Activated CD4-positive, alpha-beta T cell treated with anti-CD3 and anti-CD28 coated beads, Interleukin-2, amount 10 ng/mL, durations not matched to agents 24 days and 14 days (primary cell): ENCODE results near the gene SLC1A7. TPM values are rescaled to one million over a fixed set of nuclear protein-coding genes. Genes with fewer than 3 reads are reported as not detected.
A peak's percentile ranks its signal among the peaks of the same experiment; 100 is the strongest.

Experiments
- DNase-seq: peaks from one replicate; pipeline ENCODE4 v3.0.0; 2022
- H3K27ac Mint-ChIP-seq: one replicate; pipeline ENCODE4 v1.8.0; 2022; ENCODE audit warnings: mild to moderate bottlenecking, mixed read lengths
- H3K27me3 Mint-ChIP-seq: one replicate; pipeline ENCODE4 v1.8.0; 2022; ENCODE audit warnings: mixed read lengths
- H3K36me3 Mint-ChIP-seq: one replicate; pipeline ENCODE4 v1.8.0; 2022; ENCODE audit warnings: low read depth, mild to moderate bottlenecking, mixed read lengths
- H3K4me1 Mint-ChIP-seq: one replicate; pipeline ENCODE4 v1.8.0; 2021; ENCODE audit warnings: mixed read lengths
- H3K4me3 Mint-ChIP-seq: one replicate; pipeline ENCODE4 v1.8.0; 2022; ENCODE audit warnings: mild to moderate bottlenecking, moderate library complexity, mixed read lengths
- H3K9me3 Mint-ChIP-seq: one replicate; pipeline ENCODE4 v1.8.0; 2021; ENCODE audit warnings: mixed read lengths
- intact Hi-C: fragments of 100-400 bp; cut with micrococcal nuclease; formaldehyde crosslinking; loops from one replicate; pipeline ENCODE4 v1.15.1; 2023
- total RNA-seq: library from RNA; stranded (reverse); gene quantifications from 2 replicates; pipeline ENCODE4 v1.2.3, GENCODE V29; 2022

SLC1A7 gene
- total RNA-seq, 1 donor from 2014 or later: not detected

- Mint-ChIP-seq H3K36me3 (no peaks in the 10 kb centered on the region), H3K27ac (no peak overlapping the region), H3K4me1 (no peaks in the 10 kb centered on the region), H3K27me3 (no peaks in the 10 kb centered on the region), H3K9me3 (no peaks in the 10 kb centered on the region), H3K4me3 (no peak overlapping the region)
- no peak for DNase-seq
- intact Hi-C loops: no loop called here
These were observed 71.1 kb downstream of the SLC1A7 start for GRCh38 chr1:53071167-53071865.

DNA sequence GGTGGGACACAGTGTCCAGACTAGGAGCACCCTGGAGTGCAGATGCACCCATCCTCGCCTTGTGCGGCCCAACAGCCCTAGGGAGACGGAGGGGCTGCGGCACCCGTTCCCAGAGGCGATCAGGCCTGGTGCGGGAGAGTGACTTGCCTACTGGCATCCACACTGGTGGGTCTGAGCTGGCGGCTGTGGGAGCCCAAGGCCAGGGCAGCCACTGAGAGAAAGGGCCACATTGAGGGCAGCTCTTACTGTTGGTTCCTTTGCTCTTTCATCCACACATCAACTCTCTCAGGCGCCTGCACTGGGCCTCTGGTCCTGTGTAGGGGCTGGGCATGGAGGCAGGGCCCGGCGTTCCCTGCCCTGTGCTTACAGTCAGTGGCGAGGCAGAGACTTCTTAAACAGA, 71.8 kb downstream of the SLC1A7 start:
- H3K4me1 Mint-ChIP-seq: no peaks in the 10 kb centered on the region
- intact Hi-C loops: no loop called here
- peaks cover 1% of the 10 kb centered on the region for H3K27me3 Mint-ChIP-seq
- no peak for DNase-seq
- H3K9me3 Mint-ChIP-seq: no peaks in the 10 kb centered on the region
- no peak overlapping the region for H3K4me3 Mint-ChIP-seq
- no peak overlapping the region for H3K27ac Mint-ChIP-seq
- no peaks in the 10 kb centered on the region for H3K36me3 Mint-ChIP-seq

DNA sequence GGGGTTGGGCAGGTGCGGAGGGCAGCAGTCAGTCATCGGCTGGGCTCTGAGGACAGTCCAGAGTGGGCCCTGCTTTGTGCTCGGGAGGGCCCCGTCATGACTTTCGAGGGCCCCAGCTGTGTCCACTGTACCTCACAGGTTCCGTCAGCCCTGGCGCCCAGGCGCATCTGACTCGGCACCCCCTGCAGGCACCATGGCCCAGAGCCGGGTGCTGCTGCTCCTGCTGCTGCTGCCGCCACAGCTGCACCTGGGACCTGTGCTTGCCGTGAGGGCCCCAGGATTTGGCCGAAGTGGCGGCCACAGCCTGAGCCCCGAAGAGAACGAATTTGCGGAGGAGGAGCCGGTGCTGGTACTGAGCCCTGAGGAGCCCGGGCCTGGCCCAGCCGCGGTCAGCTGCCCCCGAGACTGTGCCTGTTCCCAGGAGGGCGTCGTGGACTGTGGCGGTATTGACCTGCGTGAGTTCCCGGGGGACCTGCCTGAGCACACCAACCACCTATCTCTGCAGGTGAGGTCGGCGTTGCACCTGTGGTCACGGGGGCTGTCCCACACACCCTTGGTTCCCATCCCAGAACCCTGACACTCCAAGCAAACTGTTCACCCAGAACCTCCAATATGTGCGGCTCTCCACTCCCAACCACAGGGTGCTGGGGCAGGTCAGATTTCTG, 72.6 kb downstream of the SLC1A7 start:
- H3K4me3 Mint-ChIP-seq: no peak overlapping the region
- H3K36me3 Mint-ChIP-seq: no peaks in the 10 kb centered on the region
- intact Hi-C loops: no loop called here
- no peaks in the 10 kb centered on the region for H3K4me1 Mint-ChIP-seq
- DNase-seq: no peak
- H3K9me3 Mint-ChIP-seq: no peaks in the 10 kb centered on the region
- no peak overlapping the region for H3K27ac Mint-ChIP-seq
- peaks cover 6% of the 10 kb centered on the region for H3K27me3 Mint-ChIP-seq

DNA sequence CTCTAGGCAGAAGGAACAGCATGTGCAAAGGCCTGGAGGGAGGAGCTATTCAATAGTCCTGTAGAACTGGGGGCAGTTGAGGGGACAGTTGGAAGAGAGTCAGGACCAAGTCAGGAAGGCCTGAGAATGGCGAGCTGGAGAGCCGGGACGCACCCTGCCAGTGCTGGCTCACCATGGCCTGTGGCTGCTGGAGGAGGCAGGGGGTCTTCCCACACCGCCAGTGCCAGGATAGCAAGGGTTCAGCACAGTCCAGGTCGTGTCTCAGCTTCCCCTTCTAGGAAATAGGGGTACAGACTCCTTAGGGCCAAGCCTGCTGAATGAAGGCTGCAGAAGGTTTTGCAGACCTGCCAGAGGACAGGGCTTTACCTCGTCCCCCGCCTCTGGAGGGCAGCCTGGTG, 73.2 kb downstream of the SLC1A7 start:
- Mint-ChIP-seq H3K27me3 (peaks cover 11% of the 10 kb centered on the region), H3K4me1 (no peaks in the 10 kb centered on the region), H3K27ac (no peak overlapping the region), H3K9me3 (no peaks in the 10 kb centered on the region), H3K36me3 (no peaks in the 10 kb centered on the region), H3K4me3 (no peak overlapping the region)
- DNase-seq: no peak
- intact Hi-C loops: no loop called here

DNA sequence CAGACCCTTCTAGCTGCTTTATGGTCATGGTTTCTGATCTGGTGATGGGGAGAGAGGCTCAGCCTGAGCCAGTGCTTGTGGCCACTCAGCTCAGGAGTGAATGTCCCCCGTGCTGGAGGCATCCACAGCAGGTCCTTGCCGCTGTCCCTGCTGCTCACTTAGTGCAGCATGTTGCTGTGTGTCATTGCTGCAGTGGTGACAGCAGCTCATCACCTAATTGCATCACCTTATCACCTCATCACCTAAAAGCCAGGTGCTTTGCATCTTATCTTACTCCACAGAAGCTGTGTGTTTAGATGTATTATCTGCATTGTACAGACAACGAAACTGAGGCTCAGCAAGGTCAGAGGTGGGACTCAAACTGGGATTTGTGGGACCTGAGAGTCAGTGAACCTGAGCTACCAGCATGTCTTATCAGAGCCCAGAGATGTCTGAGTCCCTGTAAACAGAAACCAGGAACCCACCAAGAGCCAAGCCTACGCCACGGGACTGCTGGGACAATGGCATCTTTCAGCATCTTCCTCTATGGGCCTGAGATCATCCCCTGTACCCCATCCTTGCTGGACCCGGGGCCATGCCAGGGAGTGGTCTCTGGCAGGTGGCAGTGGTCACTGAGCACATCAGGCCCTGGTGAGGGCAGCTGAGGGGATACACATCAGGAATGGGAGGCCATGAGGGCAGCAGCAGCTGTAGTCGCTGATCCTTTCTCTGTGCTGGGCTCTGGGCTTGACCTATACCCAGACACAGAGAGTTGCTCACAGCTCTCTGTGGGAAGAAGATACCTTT, 73.9 kb downstream of the SLC1A7 start:
- no peaks in the 10 kb centered on the region for H3K36me3 Mint-ChIP-seq
- H3K4me3 Mint-ChIP-seq: no peak overlapping the region
- no peaks in the 10 kb centered on the region for H3K4me1 Mint-ChIP-seq
- DNase-seq: no peak
- H3K27me3 Mint-ChIP-seq: peaks cover 17% of the 10 kb centered on the region
- H3K9me3 Mint-ChIP-seq: no peaks in the 10 kb centered on the region
- H3K27ac Mint-ChIP-seq: no peak overlapping the region
- intact Hi-C loops: no loop called here

- Mint-ChIP-seq H3K9me3 (no peaks in the 10 kb centered on the region), H3K27me3 (peaks cover 23% of the 10 kb centered on the region), H3K36me3 (no peaks in the 10 kb centered on the region), H3K4me3 (no peak overlapping the region), H3K27ac (no peak overlapping the region), H3K4me1 (peaks cover 1% of the 10 kb centered on the region)
- intact Hi-C loops: no loop called here
- no peak for DNase-seq
These were observed 74.6 kb downstream of the SLC1A7 start for GRCh38 chr1:53067886-53068285.

DNA sequence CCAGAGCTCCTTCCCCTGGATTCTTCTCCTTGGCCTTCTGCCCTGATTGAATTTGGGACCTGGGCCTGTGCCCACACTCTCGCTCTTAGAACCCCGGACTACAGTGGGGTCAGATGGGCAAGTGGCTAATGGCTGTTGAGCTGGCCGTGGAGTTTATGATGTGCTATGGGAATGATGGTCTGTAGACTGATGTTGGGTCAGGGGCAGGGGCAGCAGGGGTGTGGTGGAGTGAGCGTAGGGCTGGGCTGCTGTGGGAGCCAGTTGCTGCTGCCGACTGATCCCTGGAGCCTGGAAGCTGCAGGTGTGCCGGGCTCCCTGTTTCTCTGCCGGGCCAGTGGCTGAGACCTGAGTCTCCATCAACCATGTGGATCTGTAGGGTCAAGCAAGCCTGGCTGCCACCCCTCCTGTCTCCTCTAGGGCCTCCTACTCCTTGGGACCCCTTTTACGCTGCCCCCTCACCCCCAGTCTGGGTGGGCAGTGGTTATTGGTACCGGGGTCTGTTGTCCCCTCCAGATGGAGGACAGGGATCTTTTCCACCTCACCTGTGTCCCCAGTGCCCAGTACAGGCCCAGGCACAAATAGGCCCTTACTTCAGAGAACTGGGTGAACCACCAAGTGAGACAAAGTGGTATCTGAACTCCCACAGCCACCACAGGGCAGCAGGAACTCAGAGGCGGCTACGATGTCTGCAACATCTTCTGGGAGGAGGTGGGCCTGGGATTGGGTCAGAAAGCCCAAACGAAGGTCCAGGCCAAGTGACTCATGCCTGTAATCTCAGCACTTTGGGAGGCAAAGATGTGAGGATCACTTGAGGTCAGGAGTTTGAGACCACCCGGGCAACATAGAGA, 75.3 kb downstream of the SLC1A7 start:
- Mint-ChIP-seq H3K27ac (no peak overlapping the region), H3K9me3 (no peaks in the 10 kb centered on the region), H3K36me3 (no peaks in the 10 kb centered on the region), H3K27me3 (peaks cover 23% of the 10 kb centered on the region), H3K4me1 (peaks cover 1% of the 10 kb centered on the region), H3K4me3 (no peak overlapping the region)
- no peak for DNase-seq
- intact Hi-C loops: no loop called here

DNA sequence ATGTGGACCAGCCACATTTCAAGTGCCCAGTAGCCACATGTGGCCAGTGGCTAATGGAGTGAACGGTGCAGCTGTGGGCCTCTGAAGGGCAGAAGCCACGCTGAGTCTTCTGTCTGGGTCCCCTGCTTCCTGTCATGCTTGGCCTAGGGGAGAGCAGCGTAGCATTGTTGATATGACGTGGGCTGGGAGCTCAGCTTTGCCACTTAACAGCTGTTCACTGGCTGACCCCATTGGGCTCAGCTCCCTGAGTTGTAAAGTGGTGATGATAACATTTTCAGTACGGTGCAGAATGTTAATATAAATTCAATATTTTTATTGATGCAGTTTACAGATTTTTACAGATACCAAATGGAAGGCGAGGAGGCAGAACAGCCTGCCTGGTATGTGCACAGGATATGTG, 76.0 kb downstream of the SLC1A7 start:
- Mint-ChIP-seq H3K4me1 (peaks cover 1% of the 10 kb centered on the region), H3K27me3 (peaks cover 25% of the 10 kb centered on the region), H3K27ac (no peak overlapping the region), H3K9me3 (no peaks in the 10 kb centered on the region), H3K36me3 (no peaks in the 10 kb centered on the region), H3K4me3 (no peak overlapping the region)
- intact Hi-C loops: no loop called here
- DNase-seq: no peak

DNA sequence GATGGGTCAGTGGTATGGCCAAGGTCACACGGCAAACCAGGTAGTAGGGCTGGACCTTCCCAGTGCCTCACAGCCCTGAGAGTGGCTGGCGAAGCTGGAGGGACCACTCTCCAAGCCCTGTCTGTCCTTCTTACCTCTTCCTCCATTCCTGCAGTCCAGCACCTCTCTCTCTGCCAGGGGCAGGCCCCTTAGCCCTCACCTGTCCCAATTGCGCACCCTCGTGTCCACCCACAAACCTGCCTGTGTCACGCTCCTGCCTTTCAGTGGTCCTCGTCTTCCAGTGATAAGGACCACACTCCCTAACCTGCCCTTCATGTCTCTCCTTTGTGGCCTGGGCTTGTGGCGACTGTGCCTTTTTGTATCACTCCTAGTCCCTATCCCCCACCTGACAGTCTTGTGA, 77.0 kb downstream of the SLC1A7 start:
- intact Hi-C loops: no loop called here
- H3K4me3 Mint-ChIP-seq: no peak overlapping the region
- peaks cover 36% of the 10 kb centered on the region for H3K27me3 Mint-ChIP-seq
- peaks cover 1% of the 10 kb centered on the region for H3K4me1 Mint-ChIP-seq
- no peak overlapping the region for H3K27ac Mint-ChIP-seq
- DNase-seq: no peak
- no peaks in the 10 kb centered on the region for H3K9me3 Mint-ChIP-seq
- no peaks in the 10 kb centered on the region for H3K36me3 Mint-ChIP-seq

DNA sequence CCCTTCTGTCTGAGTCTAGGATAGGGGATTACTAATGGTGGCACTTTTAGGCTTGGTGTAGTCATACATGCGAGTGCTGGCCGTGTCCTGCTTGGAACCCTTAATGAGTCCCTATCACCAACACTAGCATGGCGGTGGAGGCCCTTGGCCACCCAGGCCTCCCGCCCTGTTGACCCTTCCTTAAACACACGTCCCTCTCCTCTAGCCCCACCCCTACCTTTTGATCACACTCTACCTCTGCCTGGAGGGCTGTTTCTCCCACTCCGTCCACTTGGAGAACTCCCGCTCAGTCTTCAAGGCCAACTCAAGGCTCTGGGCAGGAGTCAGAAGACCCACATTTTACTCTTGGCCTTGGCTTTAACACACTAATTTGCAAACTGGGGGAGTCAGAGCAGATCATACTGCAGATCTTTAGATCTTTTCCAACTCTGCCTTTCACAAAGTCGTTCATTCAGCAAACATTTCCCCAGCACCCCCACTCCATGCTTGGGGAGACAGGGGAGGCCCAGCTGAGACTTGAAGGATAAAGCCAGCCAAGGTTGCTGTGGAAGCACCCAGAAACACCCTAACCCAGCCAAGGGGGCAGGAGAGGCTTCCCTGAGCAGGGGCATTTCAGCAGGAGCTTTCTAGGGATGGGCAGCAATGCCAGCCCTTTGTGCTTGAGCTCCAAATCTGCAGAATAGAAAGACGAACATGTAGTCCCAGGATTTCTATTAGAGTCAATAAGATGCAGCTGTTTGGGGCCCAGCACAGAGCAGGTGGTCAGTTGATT, 78.5 kb downstream of the SLC1A7 start:
- Mint-ChIP-seq H3K27ac (no peak overlapping the region), H3K27me3 (peaks cover 50% of the 10 kb centered on the region), H3K4me1 (peaks cover 1% of the 10 kb centered on the region), H3K4me3 (no peak overlapping the region), H3K9me3 (no peaks in the 10 kb centered on the region), H3K36me3 (no peaks in the 10 kb centered on the region)
- no peak for DNase-seq
- intact Hi-C loops: no loop called here

DNA sequence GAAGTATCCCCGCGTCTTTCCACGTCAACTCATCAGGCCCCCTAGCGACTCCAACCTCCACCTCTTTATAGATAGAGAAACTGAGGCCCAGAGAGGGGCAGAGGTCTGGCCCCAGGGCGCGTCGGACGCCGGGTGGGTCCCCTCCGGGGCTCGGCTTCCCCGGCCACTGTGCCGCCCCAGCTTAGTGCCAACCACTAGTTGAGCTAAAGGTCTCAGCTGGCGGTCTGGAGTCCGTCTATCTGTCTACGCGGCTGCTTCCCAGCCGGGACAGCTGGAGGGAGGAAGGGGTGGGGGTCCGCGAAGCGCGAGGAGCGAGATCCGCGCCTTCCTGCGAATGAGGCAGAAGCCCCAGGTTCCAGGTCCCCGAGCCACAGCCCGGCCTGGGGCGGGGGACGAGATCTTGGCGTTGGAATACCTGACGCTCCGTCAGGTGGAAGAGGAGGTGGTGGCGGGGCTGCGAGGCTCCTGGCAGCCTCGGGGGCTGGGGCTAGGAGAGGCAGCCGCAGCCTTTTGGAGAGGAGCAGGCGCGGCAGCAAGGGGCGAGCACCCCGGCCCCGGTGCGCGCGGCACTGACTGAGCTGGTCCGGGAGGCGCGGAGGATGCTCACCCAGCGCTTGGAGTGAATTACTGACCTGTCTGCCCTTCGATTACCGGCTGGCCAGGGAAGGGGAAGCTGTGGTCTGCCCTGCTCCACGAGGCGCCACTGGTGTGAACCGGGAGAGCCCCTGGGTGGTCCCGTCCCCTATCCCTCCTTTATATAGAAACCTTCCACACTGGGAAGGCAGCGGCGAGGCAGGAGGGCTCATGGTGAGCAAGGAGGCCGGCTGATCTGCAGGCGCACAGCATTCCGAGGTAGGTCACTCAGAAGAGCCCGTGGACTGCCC, 79.5 kb downstream of the SLC1A7 start:
- Mint-ChIP-seq H3K4me3 (peak overlapping the region; percentile 56), H3K9me3 (no peaks in the 10 kb centered on the region), H3K36me3 (no peaks in the 10 kb centered on the region), H3K4me1 (peaks cover 1% of the 10 kb centered on the region), H3K27me3 (peaks cover 56% of the 10 kb centered on the region), H3K27ac (no peak overlapping the region)
- no peak for DNase-seq
- intact Hi-C loops: no loop called here

GRCh38 chr1:53061859-53062707, 80.4 kb downstream of the SLC1A7 start, which contains the start of gene PODN:
Gene PODN (plus strand): TSS chr1:53062213. CDS start chr1:53069856, 7,643 bp downstream.
- no peaks in the 10 kb centered on the region for H3K9me3 Mint-ChIP-seq
- peaks cover 1% of the 10 kb centered on the region for H3K4me1 Mint-ChIP-seq
- peak within 1 kb of the TSS; percentile 56 for H3K4me3 Mint-ChIP-seq
- no peaks in the 10 kb centered on the region for H3K36me3 Mint-ChIP-seq
- H3K27me3 Mint-ChIP-seq: peaks cover 58% of the 10 kb centered on the region
- no peak within 1 kb of the TSS for H3K27ac Mint-ChIP-seq
- DNase-seq: no peak
- intact Hi-C loops: no loop called here
